8988T (cell line): ENCODE results near the gene ADGRB3.
"Not testable (repeated sequence)": the region's sequence is repeated elsewhere in the genome, so short reads cannot be mapped to it uniquely, and the experiment has no call there.

Experiments used
- DNase-seq: peaks from one replicate; pipeline ENCODE4 v3.0.0; 2011

Gene ADGRB3

DNA sequence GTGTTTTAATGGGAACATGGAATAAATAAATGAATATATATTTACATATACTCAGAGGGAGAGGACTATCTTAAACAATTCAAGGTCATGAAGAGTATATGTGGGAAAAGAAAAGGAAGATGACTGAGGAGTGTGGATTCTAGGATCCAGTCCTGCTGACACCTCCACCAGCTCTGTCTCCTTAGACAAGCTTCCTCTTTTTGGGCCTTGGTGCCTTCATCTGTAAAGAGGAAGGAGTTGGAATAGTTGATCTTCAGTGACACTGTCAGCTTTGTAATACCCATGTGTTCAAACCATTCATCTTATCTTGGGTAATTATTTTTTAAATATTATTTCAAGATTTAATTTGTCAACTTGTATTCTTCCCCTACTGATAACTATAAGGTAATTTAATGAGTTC is 338.0 kb downstream of the ADGRB3 start:
- DNase-seq = no peak

DNA sequence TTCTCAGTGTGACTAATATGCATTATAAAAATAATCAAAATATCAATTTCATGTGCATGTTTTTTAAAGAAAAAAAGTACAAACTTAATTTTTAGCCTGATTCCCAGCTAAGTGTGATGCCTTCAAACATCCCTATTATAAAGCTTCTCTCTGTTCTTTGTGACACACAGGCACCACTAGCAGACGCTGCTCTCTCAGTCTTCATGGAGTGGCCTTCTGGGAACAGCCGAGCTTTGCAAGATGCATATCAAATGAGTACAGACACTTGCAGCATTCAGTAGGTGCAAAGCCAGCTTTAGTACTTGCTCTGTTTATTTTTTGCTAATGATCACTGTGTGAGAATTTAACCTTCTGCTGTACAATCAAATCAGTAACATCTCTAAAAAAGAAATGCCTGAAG is 340.0 kb downstream of the ADGRB3 start:
- DNase-seq = no peak

DNA sequence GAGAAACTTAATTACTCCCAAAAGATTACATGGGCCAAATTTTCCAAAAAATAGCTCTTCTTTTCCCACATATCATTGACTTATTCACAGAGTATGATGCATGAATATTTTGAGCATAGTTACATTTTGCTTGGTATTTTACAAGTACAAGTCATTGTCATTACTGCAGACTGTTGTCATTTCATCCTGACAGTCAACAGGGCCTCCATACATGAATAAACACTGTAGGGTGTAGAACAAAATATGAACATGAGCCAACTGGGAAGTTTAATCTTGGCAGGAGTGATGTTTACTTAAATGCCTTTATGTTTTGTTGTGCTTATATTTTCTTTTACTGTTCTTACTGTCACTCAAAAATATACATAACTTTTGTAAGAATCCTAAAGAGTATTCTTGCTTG is 340.7 kb downstream of the ADGRB3 start:
- no peak for DNase-seq

DNA sequence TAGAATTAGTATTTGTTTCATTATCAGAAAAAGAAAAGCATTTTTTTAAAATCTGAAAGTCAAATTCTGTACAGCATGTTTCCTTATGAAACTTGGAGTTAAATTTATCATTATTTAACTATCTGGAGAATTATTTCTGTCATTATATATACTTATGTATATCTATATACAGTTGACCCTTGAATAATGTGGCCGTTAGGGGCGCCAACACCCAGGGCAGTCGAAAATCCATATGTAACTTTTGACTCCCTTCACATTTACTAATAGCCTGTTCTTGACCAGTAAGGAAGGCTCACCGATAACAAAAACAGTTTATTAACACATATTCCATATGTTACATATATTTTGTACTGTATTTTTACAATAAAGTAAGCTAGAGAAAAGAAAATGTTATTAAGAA is 341.2 kb downstream of the ADGRB3 start:
- DNase-seq = no peak

DNA sequence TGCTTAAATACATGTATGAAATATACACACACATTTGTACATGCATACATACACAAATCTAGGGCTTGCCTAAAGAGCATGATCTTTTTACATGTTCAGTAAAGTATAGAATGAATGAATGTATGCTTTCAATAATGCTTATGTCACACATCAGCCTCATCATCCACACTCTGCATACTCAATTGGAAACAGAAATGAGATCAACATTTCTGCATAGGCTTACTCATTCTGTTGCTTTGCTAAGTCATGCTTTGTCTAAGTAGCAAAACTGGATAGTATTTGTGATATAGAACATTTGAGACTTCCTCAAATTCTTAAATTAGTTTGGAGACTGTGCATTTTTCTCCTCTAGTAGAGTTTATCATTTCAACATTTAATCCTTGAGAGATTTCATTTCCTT is 343.3 kb downstream of the ADGRB3 start:
- DNase-seq = no peak

DNA sequence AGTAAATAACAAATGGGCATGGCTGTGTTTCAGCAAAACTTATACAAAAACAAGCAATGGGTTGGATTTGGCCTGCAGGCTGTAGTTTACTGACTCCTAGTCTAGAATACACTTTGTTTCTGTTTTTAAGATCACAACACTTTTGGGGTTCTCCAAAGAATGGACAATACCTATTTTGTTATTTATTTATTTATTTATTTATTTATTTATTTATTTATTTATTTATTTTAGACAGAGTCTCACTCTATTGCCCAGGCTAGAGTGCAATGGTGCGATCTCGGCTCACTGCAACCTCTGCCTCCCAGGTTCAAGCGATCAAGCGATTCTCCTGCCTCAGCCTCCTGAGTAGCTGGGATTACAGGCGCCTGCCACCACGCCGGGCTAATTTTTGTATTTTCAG is 346.6 kb downstream of the ADGRB3 start:
- DNase-seq = not testable (repeated sequence)

DNA sequence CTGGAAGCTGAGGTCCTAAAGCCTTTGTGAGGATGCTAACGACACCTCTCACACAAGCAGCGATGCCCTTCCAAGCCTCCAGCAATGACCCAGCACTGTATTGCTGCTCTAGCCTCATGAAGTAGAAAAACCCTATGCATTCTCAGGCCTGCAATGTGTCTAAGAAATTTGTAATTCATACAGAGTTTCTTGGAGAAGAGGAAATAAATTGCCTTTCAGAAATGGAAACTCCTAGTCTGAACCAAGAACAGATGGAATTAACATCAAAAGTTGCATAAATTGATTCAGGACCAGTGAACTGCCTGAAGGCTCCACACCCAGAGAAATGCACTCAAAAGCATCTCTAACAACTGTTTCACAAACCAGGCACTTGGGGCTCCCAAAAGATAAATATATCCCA is 353.6 kb downstream of the ADGRB3 start:
- no peak for DNase-seq

DNA sequence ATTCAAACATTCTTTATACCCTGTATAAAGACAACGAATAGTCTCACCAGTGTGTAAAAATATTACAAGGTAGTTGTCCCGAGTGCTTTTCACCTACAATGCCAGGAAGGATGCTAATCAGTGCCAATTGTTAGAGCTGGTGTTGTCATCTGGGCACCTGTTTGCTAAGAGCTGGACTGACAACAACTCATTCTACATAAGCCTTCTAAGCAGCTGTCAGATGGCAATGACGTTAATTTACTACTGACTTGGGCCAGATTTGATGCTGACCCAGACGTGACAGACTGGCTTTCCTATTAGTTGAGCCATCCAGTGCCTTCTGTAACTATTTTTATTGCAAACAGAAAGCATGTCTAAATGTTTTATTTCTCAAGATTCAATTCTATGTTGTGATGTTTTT is 355.2 kb downstream of the ADGRB3 start:
- no peak for DNase-seq

DNA sequence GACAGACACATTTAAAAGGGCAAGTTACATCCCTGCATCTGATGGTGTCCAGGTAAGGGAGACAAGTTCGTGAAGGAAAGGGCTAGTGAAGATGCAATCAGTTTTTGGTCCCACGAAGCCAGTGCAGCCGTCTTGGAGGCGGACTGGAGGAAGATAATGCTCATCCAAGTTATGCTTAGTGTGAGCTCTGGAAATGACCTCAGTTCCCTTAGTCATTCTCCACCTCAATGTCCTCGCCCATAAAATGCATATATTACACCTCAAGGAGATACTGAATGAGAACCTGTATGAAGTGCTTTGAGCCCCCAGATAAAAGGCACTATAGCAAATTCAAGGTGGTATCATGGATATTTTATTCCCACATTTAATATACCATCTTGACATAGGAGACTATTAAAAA is 358.8 kb downstream of the ADGRB3 start:
- DNase-seq = no peak

DNA sequence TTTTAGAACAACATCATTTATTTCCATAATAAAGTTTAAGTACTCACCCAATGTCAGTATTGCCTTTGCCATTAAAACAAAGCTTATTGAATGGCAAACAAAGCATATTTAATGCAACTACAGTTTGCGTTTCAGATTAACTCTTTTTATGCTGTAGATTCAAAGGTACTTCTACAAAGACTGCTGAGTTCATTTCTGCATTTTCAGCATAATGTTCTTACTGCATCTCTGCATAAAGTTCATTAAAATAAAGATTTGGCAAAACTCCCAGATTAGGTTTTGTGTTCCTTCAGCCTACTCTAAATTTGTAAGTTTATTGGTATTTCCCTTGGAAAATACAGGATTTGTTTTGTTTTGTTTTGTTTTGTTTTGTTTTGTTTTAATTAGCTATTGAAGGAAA is 359.4 kb downstream of the ADGRB3 start:
- no peak for DNase-seq

DNA sequence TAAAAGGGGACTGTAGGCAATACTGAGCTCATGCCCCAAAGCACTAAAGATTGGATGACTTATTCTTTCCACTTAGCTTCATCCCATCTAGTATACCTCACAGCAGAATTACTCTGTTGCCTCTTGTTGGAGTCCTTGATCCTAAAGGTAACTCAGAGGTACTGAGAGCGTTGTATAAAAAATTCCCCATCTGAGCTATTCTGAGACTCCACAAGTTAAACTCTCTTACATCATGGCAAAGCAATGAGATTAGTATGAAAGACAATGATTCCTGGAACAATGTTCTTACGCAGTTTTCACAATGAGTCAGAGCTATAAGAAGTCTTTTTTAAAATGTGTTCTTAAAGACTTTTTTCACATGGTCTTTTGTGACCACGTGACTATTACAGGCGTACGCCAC is 370.1 kb downstream of the ADGRB3 start:
- DNase-seq = no peak

DNA sequence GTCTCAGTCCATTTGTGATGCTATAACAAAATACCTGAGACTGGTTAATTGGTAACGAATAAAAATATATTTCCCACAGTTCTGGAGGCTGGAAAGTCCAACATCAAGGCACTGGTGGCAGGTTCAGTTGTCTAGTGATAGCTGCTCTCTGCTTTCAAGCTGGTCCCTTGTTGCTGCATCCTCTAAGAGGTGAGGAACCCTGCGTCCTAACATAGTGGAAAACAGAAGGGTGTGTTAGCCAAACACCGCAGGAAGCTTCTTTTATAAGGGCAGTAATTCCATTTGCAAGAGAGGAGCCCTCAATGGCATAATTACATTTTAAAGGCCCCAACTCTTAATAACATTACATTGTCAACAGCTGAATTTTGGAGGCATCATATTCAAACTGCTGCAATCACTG is 372.7 kb downstream of the ADGRB3 start:
- no peak for DNase-seq

DNA sequence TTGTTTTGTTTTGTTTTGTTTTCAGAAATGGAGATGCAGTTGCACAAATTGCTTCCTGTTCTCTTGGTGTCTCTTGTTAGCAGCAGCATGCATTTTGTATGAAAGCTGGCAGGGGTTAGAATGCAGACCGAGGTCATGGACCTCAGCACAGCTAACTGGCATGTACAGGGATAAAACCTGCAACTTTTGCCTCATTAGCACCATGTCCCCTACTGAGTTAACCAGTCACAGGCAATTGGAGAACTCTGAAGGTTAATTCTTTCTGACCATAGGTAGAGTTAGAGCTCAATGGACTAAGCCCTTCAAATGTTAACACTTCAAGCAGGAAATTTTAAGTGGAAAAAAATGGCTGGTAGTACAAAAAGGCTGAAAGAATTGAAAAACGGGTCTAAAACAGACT is 377.1 kb downstream of the ADGRB3 start:
- DNase-seq = no peak

DNA sequence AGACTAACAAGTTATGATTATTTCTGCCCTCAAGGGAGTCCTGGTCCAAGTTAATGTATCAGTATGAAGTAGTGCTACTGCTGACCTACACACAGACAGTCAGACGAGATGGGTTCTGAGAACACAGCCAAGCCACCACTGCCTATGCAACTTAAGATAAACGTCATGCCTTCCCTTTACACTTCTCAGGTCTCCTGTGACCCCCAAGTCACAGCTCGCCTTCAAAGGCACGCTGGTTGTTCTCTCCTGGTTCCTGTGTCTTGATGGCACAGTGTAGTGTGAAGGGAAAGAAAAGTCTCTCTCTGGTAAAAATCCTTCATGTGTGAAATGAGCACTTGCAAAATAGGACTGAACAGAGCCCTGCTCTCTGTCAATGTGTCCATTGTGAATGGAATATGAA is 377.8 kb downstream of the ADGRB3 start:
- no peak for DNase-seq

DNA sequence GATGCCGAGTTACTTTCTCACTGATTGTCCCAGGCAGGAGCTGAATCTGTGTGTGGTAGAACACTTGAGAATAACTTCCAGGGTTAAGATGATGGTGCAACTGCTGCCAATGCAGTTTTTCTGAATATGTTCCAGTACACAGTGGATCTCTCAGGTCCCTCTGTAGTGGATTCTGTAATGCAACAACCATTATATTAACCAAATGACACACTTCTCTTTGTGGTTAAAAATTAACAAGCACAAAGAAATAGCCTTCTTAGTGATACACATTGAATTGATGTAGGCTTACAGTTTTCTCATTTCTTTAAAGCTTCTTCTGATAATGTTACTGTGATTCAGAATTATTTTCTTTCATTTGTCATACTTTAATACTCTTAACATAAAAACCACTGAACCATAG is 383.8 kb downstream of the ADGRB3 start:
- no peak for DNase-seq

DNA sequence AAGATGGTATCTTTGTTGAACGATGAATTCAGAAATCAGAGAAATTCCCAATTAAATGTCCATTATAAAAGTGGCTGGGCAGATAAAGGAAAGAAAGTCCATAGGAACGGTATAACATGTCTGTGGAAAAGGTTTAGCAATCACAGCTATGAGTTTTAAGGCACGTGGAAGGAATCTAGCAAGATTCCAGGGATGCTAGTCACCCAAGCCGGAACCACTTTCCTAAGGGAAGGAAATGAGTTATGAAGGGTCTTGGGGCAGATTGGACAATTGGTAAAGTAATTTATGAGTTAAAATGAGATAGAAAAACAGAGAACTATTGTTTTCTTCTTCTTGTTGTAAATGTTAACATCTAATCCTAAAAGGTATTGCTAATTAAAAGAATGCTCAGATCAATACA is 384.8 kb downstream of the ADGRB3 start:
- no peak for DNase-seq

DNA sequence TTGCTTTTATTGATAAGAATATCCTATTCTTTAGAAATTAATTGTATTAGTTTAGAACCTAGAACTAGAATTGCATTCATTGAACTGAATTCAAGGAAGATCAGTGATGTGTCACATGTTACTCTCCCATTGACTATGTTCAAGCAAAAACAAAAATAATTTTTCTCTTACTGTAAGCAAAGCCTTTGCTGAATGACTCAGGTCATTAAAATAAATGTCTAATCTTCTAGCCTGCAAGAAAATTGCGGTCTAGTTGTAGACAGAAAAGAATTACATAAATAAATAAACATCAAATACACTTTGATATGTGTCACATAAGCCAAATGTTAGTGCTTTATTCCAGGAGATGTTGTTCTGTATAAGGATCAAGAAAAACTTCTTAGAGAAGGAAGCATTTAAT is 387.9 kb downstream of the ADGRB3 start:
- no peak for DNase-seq

DNA sequence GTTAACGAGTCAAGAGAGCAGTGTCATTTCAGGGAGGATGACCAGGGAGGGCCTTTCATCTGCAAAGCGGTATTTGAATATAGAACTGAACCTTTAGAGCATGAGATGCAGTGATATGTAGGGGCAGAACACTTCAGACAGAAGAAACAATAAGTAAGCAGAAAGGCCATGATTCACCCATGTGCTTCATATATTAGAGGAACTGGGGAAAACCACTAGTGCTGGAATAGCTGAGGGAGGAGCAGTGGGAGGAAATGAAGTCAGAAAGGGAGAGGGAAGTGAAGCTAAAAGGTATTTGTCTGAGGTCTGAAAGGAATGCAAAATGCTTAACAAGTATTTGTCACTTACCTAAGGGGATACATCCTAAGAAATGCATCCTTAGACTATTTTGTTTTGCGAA is 391.2 kb downstream of the ADGRB3 start:
- DNase-seq = no peak

DNA sequence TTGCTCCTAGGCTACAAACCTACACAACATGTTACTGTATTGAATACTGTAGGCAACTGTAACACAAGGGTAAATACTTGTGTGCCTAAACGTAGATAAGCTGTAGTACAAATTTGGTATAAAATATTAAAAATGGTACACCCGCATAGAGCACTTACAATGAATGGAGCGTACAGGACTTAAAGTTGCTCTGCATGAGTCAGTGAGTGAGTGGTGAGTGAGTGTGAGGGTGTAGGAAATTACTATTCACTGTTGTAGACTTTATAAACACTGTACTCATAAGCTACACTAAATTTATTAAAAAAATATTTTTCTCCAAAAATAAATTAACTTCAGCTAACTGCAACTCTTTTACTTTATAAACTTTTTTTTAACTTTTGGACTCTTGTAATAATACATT is 391.6 kb downstream of the ADGRB3 start:
- no peak for DNase-seq

DNA sequence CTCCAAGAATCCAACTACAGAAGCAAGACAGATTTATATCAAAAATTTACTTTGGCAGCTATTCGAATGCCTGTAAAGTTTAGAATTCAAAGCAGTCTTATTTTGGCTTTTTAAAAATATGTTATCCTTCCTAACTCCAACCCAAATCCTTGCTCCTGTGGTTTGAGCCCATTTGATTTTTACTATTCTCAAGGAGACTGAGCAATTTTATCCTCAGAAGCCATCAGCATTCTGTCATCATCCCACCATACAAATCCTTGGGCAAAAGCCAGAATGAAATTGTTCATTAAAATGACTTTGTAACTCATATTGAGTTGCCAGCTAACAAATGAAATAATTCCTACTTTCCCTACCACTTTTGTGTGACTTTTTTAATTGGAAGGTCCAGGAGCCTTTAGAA is 392.8 kb downstream of the ADGRB3 start:
- no peak for DNase-seq

DNA sequence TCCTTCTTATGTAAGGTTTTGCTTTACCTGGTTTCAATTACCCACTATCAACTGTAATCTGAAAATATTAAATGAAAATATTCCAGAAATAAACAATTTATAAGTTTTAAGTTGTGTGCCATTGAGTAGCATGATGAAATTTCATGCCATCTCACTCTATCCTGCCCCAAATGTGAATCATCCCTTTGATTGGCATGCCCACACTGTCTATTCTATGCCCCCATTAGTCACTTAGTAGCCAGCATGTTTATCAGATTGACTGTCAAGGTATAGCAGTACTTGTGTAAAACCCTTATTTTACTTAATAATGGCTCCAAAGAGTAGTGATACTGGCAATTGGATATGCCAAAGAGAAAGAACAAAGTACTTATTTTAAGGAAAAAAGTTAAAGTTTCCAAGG is 403.8 kb downstream of the ADGRB3 start:
- DNase-seq = no peak

DNA sequence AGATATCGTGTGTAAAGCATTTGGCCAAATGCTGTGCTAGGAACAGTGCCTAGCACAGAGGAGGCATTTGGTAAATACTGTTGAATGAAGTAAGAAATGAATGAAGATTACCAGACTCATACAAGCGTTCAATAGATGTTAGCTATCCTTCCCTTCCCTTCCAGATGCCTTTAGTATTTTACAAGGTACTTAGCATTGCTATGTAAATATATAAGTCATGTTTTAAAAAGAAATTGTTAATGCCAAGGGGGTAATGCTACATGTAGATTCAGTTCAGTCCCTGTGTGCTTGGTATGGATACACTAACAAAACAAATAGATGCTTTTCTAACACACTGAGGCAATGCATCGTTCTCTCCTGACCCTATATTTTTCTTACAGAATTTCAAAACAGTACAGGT is 407.2 kb downstream of the ADGRB3 start:
- DNase-seq = no peak

DNA sequence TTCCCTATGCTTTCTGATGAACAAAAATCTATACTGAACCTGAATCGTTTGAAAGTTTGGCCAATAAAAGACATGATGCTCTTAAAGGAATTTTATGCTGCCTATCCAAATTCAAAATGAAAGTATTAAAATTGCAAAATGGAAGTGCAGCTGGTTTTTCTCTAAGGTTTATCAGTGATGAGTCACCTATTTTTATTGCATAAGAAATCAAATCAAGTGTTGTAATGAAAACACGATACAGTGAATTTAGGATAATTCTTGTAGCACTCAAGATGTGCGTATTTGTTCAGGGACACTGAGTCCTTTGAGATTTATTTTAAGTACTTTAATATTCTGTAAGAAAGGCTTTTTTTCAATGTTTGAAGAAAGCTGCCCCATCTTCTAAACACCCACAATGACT is 409.5 kb downstream of the ADGRB3 start:
- DNase-seq = no peak

DNA sequence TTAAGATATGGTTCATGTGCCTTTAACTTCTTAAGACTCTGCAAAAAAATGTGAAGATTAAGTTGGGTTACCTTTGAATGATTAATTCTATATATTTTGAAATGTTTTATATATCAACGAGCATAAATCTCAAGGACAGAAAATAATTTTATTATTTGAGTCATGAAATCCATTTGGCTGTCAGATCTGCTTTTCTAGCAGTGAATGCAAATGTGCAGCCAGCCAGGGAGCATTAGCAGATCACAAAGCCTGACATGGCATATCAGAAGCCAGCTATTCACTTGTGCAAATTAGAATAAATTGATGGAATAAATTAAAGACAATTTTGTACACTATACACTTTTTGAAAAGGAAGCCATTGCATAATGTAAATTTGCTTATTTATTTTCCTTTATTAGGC is 424.3 kb downstream of the ADGRB3 start:
- DNase-seq = no peak

DNA sequence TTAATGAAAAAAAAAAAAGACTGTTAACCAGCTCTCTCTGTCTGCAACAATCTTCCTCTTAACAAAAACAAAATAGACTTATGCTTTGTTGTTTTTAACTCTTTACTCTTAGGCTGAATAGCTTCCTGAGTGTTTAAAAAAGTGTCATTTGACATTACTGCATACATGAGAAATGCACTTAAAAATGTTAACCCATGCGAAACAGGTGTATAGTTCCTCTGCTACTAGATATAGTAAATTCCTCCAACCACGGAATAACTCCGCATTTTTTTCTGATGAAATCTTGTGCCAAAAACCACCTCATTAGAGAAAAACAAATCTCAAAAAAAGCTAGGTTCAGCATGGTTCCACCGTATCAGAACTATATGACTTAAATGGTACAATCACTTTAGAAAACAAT is 426.0 kb downstream of the ADGRB3 start:
- no peak for DNase-seq

DNA sequence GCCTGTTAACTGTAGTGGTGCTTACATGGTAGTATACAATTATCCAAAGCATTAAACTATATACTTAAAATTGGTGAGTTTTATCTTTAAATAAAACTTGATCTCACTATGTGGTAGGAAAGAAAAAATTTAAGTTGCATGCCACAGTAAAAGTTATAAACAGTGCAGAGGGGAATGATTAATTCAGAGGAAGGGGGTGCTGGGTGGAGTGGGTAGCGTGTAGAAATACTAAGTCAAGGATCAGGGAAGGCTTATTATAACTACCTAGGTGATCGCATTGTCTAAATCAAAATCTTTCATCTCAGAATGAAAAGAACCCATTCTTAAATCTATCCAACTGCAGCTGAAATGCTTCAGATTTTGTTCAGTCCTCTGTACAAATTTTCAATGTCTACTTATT is 428.3 kb downstream of the ADGRB3 start:
- no peak for DNase-seq

DNA sequence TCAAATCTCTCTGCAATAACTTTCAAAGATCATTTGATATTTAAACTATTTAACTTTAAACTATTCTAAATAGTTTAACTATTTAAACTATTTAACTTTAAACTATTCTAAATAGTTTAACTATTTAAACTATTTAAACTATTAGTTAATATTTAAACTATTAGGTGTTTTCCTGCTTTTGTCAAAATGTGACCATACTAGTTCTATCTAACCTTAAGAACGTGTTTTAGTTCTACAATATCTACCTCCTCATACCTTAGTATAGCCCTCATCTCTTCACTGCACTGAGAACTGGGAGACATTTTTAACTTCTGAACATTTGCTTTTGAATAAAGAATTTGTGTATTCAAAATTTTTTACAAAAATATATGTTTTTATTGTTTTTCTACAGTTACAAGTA is 429.1 kb downstream of the ADGRB3 start:
- DNase-seq = no peak
